ENCODE results near the gene BCORL1.

Gene BCORL1

DNA sequence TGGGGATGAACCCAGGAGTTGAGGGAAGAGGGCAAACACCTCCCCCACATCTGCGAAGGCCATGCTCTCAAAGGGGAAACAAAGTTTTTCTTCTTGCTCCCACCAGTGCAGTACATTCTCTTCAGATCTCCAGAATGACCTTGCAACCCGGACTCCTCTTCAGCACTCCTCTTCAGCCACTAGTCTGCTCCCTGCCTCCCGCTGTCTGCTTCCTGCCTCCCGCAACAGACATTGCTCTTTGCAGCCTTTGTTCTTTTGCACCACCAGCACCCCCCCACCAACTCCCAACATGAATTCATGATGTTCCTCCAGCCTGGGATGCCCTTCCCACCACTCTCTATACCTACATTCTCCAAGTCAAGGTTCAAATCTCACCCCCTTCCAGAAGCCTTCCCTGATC, 44.4 kb upstream of the BCORL1 start:
- TF ChIP-seq, protein P1, sequence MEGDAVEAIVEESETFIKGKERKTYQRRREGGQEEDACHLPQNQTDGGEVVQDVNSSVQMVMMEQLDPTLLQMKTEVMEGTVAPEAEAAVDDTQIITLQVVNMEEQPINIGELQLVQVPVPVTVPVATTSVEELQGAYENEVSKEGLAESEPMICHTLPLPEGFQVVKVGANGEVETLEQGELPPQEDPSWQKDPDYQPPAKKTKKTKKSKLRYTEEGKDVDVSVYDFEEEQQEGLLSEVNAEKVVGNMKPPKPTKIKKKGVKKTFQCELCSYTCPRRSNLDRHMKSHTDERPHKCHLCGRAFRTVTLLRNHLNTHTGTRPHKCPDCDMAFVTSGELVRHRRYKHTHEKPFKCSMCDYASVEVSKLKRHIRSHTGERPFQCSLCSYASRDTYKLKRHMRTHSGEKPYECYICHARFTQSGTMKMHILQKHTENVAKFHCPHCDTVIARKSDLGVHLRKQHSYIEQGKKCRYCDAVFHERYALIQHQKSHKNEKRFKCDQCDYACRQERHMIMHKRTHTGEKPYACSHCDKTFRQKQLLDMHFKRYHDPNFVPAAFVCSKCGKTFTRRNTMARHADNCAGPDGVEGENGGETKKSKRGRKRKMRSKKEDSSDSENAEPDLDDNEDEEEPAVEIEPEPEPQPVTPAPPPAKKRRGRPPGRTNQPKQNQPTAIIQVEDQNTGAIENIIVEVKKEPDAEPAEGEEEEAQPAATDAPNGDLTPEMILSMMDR (conservative IDR thresholded peaks at IDR 0.05; ENCODE audit: low read depth, low read length), result no peak
- no peak overlapping the region for H3K4me3 ChIP-seq (ENCODE audit: low read depth, low read length)
- DNase-seq (ENCODE audit: low read depth), result no peak

GRCh38 chrX:129939986-129940385, 42.4 kb upstream of the BCORL1 start:
- no peak for DNase-seq (ENCODE audit: low read depth)
- no peak overlapping the region for H3K4me3 ChIP-seq (ENCODE audit: low read depth, low read length)
- TF ChIP-seq, protein P1 (conservative IDR thresholded peaks at IDR 0.05; ENCODE audit: low read depth, low read length), result no peak

DNA sequence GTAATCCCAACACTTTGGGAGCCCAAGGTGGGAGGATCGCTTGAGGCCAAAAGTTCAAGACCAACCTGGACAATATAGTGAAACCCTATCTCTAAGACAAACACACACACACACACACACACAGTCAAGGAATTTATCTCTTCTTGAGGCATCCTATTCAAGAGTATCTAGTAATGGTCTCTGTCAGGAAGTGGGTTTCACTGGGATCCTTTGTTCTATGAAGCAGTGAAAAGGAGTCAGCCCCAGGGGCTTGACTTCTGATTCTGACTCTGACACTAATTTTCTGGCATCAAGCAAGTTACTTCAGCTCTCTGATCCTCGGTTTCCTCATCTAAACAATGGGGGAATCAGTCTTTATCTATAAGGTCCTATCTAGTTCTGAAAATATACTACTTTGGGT, 41.7 kb upstream of the BCORL1 start:
- TF ChIP-seq, protein P1 (conservative IDR thresholded peaks at IDR 0.05; ENCODE audit: low read depth, low read length), result no peak
- no peak overlapping the region for H3K4me3 ChIP-seq (ENCODE audit: low read depth, low read length)
- DNase-seq (ENCODE audit: low read depth), result no peak

- no peak for DNase-seq (ENCODE audit: low read depth)
- H3K4me3 ChIP-seq (ENCODE audit: low read depth, low read length), result no peak overlapping the region
- TF ChIP-seq, protein P1 (conservative IDR thresholded peaks at IDR 0.05; ENCODE audit: low read depth, low read length), result no peak
These were observed 37.3 kb upstream of the BCORL1 start for GRCh38 chrX:129945131-129945530.

DNA sequence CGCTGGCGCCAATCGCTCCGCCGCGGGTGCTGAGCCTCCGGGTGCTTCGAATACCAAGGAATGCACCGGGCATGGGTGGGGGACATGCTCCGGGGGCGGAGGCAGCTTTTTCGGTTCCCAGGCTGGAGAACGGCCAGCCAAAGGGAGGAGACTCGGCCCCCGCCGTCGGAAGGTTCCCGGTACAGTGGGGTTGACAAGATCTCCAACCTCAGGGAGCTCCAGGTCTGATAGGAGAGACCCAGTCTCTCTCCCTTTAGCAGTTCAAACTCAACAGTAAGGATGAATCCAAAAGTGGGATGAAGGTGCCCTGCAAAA, 29.1 kb upstream of the BCORL1 start:
- TF ChIP-seq, protein P1 (conservative IDR thresholded peaks at IDR 0.05; ENCODE audit: low read depth, low read length), result no peak
- DNase-seq (ENCODE audit: low read depth), result no peak
- H3K4me3 ChIP-seq (ENCODE audit: low read depth, low read length), result peak overlapping the region; percentile 46

- TF ChIP-seq, protein P1 (conservative IDR thresholded peaks at IDR 0.05; ENCODE audit: low read depth, low read length), result no peak
- DNase-seq (ENCODE audit: low read depth), result no peak
- H3K4me3 ChIP-seq (ENCODE audit: low read depth, low read length), result no peak overlapping the region
These were observed 28.6 kb upstream of the BCORL1 start for GRCh38 chrX:129953881-129954280.

- DNase-seq (ENCODE audit: low read depth), result no peak
These were observed 27.6 kb upstream of the BCORL1 start for GRCh38 chrX:129954804-129955203.

More at GRCh38 chrX:129954804-129955203, 27.6 kb upstream of the BCORL1 start:
- no peak overlapping the region for H3K4me3 ChIP-seq (ENCODE audit: low read depth, low read length)
- TF ChIP-seq, protein P1 (conservative IDR thresholded peaks at IDR 0.05; ENCODE audit: low read depth, low read length), result no peak

All from choroid plexus epithelial cell (primary cell).